HepG2 (cell line): ENCODE data around the gene ACTN1. TPM values are rescaled to one million over a fixed set of nuclear protein-coding genes. Genes with fewer than 3 reads are reported as not detected.

Experiments used
- ARID2 ChIP-seq: sonication (generic); formaldehyde crosslinking; IDR thresholded peaks from 2 replicates; pipeline ENCODE4 v1.8.1; 2022; ENCODE audit warnings: mild to moderate bottlenecking, missing genetic modification reagents, borderline replicate concordance
- ETV6 ChIP-seq: sonication (generic); formaldehyde crosslinking; conservative IDR thresholded peaks from 2 replicates; pipeline ENCODE4 v1.4.0; 2020; ENCODE audit warnings: missing genetic modification reagents
- FOXK2 ChIP-seq: fragments of 450-650 bp; IDR thresholded peaks from 2 replicates; pipeline ENCODE4 v1.6.1; 2016
- GABPA ChIP-seq, 2 experiments: IDR thresholded peaks; 2 replicates each; pipeline ENCODE4 v1.6.1; 2011 to 2016; ENCODE audit warnings: low read depth in 2 of 2, low read length in 1 of 2, missing biosample characterization in 1 of 2, missing genetic modification characterization in 1 of 2
- HNRNPH1 ChIP-seq: fragments of 200-400 bp; formaldehyde crosslinking; optimal IDR thresholded peaks from 2 replicates; pipeline ENCODE3; 2017; ENCODE audit warnings: mild to moderate bottlenecking, low read depth, low read length
- HOXA9 ChIP-seq: sonication (generic); formaldehyde crosslinking; IDR thresholded peaks from 2 replicates; pipeline ENCODE4 v1.8.1; 2022; ENCODE audit warnings: missing genetic modification reagents, mild to moderate bottlenecking, moderate library complexity, borderline replicate concordance
- IRX3 ChIP-seq: sonication (generic); formaldehyde crosslinking; IDR thresholded peaks from 2 replicates; pipeline ENCODE4 v1.8.1; 2023; ENCODE audit warnings: mild to moderate bottlenecking, low read depth, missing genetic modification reagents, borderline replicate concordance
- NFE2L1 ChIP-seq: sonication (generic); formaldehyde crosslinking; IDR thresholded peaks from 2 replicates; pipeline ENCODE4 v1.4.0; 2020; ENCODE audit warnings: missing genetic modification reagents, mild to moderate bottlenecking, borderline replicate concordance
- PPARG ChIP-seq: conservative IDR thresholded peaks from 2 replicates; pipeline ENCODE4 v1.6.1; 2016; ENCODE audit warnings: missing biosample characterization, missing genetic modification reagents
- RAD51 ChIP-seq: fragments of 450-650 bp; IDR thresholded peaks from 2 replicates; pipeline ENCODE4 v1.6.1; 2016; ENCODE audit warnings: borderline replicate concordance
- SIX1 ChIP-seq: sonication (generic); formaldehyde crosslinking; IDR thresholded peaks from 2 replicates; pipeline ENCODE4 v1.4.0; 2020; ENCODE audit warnings: missing genetic modification reagents, borderline replicate concordance
- ZNF12 ChIP-seq: sonication (generic); formaldehyde crosslinking; IDR thresholded peaks from 2 replicates; pipeline ENCODE4 v1.5.0; 2020; ENCODE audit warnings: missing genetic modification reagents
- ZNF207 ChIP-seq: fragments of 450-650 bp; IDR thresholded peaks from 2 replicates; pipeline ENCODE4 v1.6.1; 2016; ENCODE audit warnings: antibody characterized with exemption, borderline replicate concordance
- ZNF282 ChIP-seq: fragments of 450-650 bp; IDR thresholded peaks from 2 replicates; pipeline ENCODE4 v1.6.1; 2018; ENCODE audit not compliant: partially characterized antibody
- ZNF761 ChIP-seq: sonication (generic); formaldehyde crosslinking; conservative IDR thresholded peaks from 2 replicates; pipeline ENCODE4 v1.4.0; 2020; ENCODE audit warnings: mild to moderate bottlenecking, missing genetic modification reagents
- polyA plus RNA-seq, 8 experiments: library from polyadenylated mRNA; depleted of rRNA in 3 of 8; stranded (reverse) in 7 of 8; unstranded in 1 of 8; fragments of >200 nt; fragmentation: Illumina TruSeq in 4 of 8; extraction: Trizol in 4 of 8; gene quantifications; 2 replicates each; pipeline versions ENCODE4 v1.2.1 to v1.2.3, GENCODE V29; 2011 to 2016; ENCODE audit warnings: low read depth in 4 of 8, missing spikeins in 1 of 8, mixed read lengths in 1 of 8; ENCODE audit not compliant: insufficient read depth in 1 of 8
- total RNA-seq, 5 experiments: library from RNA; depleted of rRNA; stranded (reverse); fragments of >200 nt; fragmentation: Illumina TruSeq; extraction: Trizol; gene quantifications; 2 replicates each; pipeline ENCODE4 v1.2.3, GENCODE V29; 2016; ENCODE audit warnings: low read depth in 1 of 5
- TF ChIP-seq, protein P1 (sequence below): sonication (generic); formaldehyde crosslinking; conservative IDR thresholded peaks from 2 replicates; pipeline ENCODE4 v1.4.0; 2020; ENCODE audit warnings: mild to moderate bottlenecking, missing genetic modification reagents, moderate library complexity
- TF ChIP-seq, protein P2 (sequence below): sonication (generic); formaldehyde crosslinking; IDR thresholded peaks from 2 replicates; pipeline ENCODE4 v1.4.0; 2020; ENCODE audit warnings: missing genetic modification reagents, borderline replicate concordance
- TF ChIP-seq, protein P3 (sequence below): sonication (generic); formaldehyde crosslinking; IDR thresholded peaks from 2 replicates; pipeline ENCODE4 v1.5.0; 2020; ENCODE audit warnings: mild to moderate bottlenecking, missing genetic modification reagents, moderate library complexity
- TF ChIP-seq, protein P4 (sequence below): IDR thresholded peaks from 2 replicates; pipeline ENCODE4 v1.6.1; 2016; ENCODE audit warnings: control low read depth

The ACTN1 gene
- total and polyA plus RNA-seq, 2 of the 13 experiments (the other 11 are each of a cell fraction or from before 2014, with no cell fraction given): 58.6 to 162 TPM

DNA sequence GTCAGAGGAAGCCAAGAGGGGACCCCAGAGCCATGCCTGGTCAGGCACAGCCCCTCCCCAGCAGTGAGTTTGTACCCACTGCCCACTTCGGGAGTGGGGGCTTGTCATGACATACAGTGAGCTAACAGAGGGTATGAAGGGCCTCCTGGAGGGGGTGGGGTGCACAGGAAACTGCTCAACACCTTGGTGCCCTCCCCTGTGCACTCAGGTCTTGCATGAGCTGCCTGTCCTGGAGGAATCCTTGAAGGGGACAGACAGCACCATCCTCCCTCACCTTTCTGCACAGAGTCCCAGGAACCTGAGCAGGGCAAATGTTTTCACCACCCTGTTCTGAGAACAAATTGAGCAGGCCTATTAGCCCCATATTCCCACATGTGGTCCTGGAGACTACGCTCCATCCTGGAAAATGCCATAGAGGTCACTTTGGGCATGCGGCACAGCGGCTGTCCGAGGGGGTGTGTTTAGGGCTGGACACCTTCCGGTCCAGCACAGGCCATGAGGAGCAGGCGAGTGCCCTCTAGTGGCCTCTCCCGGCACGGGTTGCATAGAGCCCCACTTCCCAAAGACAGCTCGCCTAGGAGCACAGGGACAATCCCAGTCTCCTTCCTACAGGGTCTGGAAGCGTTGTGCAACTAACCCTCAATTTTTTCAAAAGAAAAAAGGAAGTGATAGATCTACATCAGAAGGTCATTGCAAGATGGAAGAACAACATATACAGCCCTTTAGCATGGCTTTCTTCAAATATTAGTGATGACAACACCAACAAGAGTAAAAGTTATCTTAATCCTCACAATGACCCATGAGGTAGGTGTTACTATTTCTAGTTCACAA is 154.4 kb downstream of the ACTN1 start (continued):
- TF ChIP-seq, protein P1, sequence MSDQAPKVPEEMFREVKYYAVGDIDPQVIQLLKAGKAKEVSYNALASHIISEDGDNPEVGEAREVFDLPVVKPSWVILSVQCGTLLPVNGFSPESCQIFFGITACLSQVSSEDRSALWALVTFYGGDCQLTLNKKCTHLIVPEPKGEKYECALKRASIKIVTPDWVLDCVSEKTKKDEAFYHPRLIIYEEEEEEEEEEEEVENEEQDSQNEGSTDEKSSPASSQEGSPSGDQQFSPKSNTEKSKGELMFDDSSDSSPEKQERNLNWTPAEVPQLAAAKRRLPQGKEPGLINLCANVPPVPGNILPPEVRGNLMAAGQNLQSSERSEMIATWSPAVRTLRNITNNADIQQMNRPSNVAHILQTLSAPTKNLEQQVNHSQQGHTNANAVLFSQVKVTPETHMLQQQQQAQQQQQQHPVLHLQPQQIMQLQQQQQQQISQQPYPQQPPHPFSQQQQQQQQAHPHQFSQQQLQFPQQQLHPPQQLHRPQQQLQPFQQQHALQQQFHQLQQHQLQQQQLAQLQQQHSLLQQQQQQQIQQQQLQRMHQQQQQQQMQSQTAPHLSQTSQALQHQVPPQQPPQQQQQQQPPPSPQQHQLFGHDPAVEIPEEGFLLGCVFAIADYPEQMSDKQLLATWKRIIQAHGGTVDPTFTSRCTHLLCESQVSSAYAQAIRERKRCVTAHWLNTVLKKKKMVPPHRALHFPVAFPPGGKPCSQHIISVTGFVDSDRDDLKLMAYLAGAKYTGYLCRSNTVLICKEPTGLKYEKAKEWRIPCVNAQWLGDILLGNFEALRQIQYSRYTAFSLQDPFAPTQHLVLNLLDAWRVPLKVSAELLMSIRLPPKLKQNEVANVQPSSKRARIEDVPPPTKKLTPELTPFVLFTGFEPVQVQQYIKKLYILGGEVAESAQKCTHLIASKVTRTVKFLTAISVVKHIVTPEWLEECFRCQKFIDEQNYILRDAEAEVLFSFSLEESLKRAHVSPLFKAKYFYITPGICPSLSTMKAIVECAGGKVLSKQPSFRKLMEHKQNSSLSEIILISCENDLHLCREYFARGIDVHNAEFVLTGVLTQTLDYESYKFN: 0 out of 2 replicates have a peak, but pooled peaks have one; percentile 32
- TF ChIP-seq PPARG (CRISPR knock-in tag) (peak; percentile 77), ETV6 (CRISPR knock-in tag) (peak; percentile 78), ZNF761 (CRISPR knock-in tag) (no peak), ZNF12 (CRISPR knock-in tag) (peak; percentile 41; the same call in 1 of the 2 replicates), HNRNPH1 (no peak), IRX3 (no peak), NFE2L1 (CRISPR knock-in tag) (no peak), RAD51 (no peak), ARID2 (CRISPR knock-in tag) (peak; percentile 25; the same call in 1 of the 2 replicates), SIX1 (CRISPR knock-in tag) (no peak), GABPA (IDR thresholded peaks at IDR 0.05; ENCODE audit: low read depth, low read length) (peak; percentile 90), GABPA (CRISPR knock-in tag; IDR thresholded peaks at IDR 0.05; ENCODE audit: low read depth) (peak; percentile 98), ZNF207 (no peak), FOXK2 (no peak), ZNF282 (no peak), HOXA9 (CRISPR knock-in tag) (no peak)
- TF ChIP-seq, protein P2, sequence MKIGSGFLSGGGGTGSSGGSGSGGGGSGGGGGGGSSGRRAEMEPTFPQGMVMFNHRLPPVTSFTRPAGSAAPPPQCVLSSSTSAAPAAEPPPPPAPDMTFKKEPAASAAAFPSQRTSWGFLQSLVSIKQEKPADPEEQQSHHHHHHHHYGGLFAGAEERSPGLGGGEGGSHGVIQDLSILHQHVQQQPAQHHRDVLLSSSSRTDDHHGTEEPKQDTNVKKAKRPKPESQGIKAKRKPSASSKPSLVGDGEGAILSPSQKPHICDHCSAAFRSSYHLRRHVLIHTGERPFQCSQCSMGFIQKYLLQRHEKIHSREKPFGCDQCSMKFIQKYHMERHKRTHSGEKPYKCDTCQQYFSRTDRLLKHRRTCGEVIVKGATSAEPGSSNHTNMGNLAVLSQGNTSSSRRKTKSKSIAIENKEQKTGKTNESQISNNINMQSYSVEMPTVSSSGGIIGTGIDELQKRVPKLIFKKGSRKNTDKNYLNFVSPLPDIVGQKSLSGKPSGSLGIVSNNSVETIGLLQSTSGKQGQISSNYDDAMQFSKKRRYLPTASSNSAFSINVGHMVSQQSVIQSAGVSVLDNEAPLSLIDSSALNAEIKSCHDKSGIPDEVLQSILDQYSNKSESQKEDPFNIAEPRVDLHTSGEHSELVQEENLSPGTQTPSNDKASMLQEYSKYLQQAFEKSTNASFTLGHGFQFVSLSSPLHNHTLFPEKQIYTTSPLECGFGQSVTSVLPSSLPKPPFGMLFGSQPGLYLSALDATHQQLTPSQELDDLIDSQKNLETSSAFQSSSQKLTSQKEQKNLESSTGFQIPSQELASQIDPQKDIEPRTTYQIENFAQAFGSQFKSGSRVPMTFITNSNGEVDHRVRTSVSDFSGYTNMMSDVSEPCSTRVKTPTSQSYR (CRISPR knock-in tag): peak; percentile 35; the same call in 1 of the 2 replicates
- TF ChIP-seq, protein P3, sequence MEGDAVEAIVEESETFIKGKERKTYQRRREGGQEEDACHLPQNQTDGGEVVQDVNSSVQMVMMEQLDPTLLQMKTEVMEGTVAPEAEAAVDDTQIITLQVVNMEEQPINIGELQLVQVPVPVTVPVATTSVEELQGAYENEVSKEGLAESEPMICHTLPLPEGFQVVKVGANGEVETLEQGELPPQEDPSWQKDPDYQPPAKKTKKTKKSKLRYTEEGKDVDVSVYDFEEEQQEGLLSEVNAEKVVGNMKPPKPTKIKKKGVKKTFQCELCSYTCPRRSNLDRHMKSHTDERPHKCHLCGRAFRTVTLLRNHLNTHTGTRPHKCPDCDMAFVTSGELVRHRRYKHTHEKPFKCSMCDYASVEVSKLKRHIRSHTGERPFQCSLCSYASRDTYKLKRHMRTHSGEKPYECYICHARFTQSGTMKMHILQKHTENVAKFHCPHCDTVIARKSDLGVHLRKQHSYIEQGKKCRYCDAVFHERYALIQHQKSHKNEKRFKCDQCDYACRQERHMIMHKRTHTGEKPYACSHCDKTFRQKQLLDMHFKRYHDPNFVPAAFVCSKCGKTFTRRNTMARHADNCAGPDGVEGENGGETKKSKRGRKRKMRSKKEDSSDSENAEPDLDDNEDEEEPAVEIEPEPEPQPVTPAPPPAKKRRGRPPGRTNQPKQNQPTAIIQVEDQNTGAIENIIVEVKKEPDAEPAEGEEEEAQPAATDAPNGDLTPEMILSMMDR (CRISPR knock-in tag): peak; percentile 98
- TF ChIP-seq, protein P4, sequence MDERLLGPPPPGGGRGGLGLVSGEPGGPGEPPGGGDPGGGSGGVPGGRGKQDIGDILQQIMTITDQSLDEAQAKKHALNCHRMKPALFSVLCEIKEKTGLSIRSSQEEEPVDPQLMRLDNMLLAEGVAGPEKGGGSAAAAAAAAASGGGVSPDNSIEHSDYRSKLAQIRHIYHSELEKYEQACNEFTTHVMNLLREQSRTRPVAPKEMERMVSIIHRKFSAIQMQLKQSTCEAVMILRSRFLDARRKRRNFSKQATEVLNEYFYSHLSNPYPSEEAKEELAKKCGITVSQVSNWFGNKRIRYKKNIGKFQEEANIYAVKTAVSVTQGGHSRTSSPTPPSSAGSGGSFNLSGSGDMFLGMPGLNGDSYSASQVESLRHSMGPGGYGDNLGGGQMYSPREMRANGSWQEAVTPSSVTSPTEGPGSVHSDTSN (CRISPR knock-in tag): no peak
